ENCODE measurements around the gene CLRN2. TPM values are rescaled to one million over a fixed set of nuclear protein-coding genes. Genes with fewer than 3 reads are reported as not detected.
A peak's percentile ranks its signal among the peaks of the same experiment; 100 is the strongest.

The CLRN2 gene
- total RNA-seq, 1 experiment from 2014 or later = not detected

GRCh38 chr4:17480210-17480927 is 34.6 kb upstream of the CLRN2 start:
- Mint-ChIP-seq H3K36me3 (ENCODE audit: insufficient read depth, unreplicated experiment) (peaks cover 5% of the 10 kb centered on the region), H3K9me3 (ENCODE audit: unreplicated experiment) (no peaks in the 10 kb centered on the region), H3K4me1 (ENCODE audit: low read depth, unreplicated experiment) (no peaks in the 10 kb centered on the region), H3K4me3 (ENCODE audit: unreplicated experiment) (no peak overlapping the region), H3K27me3 (ENCODE audit: insufficient read depth, unreplicated experiment) (no peaks in the 10 kb centered on the region), H3K27ac (ENCODE audit: unreplicated experiment) (no peak overlapping the region)
- no peak overlapping the region for H3K4me3 ChIP-seq (ENCODE audit: low read depth, low read length)
- no peaks in the 10 kb centered on the region for H3K36me3 ChIP-seq (ENCODE audit: control insufficient read depth, insufficient read depth, low read length)
- no peak for DNase-seq
- no peaks in the 10 kb centered on the region for H3K27me3 ChIP-seq (replicated peaks; ENCODE audit: control insufficient read depth, insufficient read depth, low read length)
- CTCF ChIA-PET = interaction anchor here (1.9 kb wide), 1 partner anchor 8 kb away, joined by 8 read pairs; no protein-coding TSS in a partner anchor
- POLR2A ChIA-PET = interaction anchor here (0.6 kb wide), 1 partner anchor 111 kb away, joined by 12 read pairs; no protein-coding TSS in a partner anchor
- H3K9me3 ChIP-seq = no peaks in the 10 kb centered on the region
- intact Hi-C loops (cut with micrococcal nuclease; ENCODE audit: unreplicated experiment) = no loop called here
- no peak for TF ChIP-seq CTCF (IDR thresholded peaks at IDR 0.05; ENCODE audit: insufficient read depth in 1 of 2, low read depth in 1 of 2, low read length in 1 of 2, severe bottlenecking in 1 of 2, unreplicated experiment in 1 of 2)
- BruUV-seq (replicated peaks) = no TSS peak
- H3K4me1 ChIP-seq = peaks cover 13% of the 10 kb centered on the region

GRCh38 chr4:17480955-17481354 is 34.0 kb upstream of the CLRN2 start:
- CTCF ChIA-PET = interaction anchor here (1.9 kb wide), 1 partner anchor 9 kb away, joined by 8 read pairs; no protein-coding TSS in a partner anchor
- no peaks in the 10 kb centered on the region for H3K27me3 ChIP-seq (replicated peaks; ENCODE audit: control insufficient read depth, insufficient read depth, low read length)
- H3K9me3 ChIP-seq = no peaks in the 10 kb centered on the region
- TF ChIP-seq CTCF (IDR thresholded peaks at IDR 0.05; ENCODE audit: insufficient read depth in 1 of 2, low read depth in 1 of 2, low read length in 1 of 2, severe bottlenecking in 1 of 2, unreplicated experiment in 1 of 2) = no peak
- DNase-seq = peak in 1 of 2 experiments; percentile 16
- Mint-ChIP-seq H3K27ac (ENCODE audit: unreplicated experiment) (no peak overlapping the region), H3K27me3 (ENCODE audit: insufficient read depth, unreplicated experiment) (no peaks in the 10 kb centered on the region), H3K4me3 (ENCODE audit: unreplicated experiment) (no peak overlapping the region), H3K36me3 (ENCODE audit: insufficient read depth, unreplicated experiment) (peaks cover 7% of the 10 kb centered on the region), H3K4me1 (ENCODE audit: low read depth, unreplicated experiment) (no peaks in the 10 kb centered on the region), H3K9me3 (ENCODE audit: unreplicated experiment) (no peaks in the 10 kb centered on the region)
- POLR2A ChIA-PET = interaction anchor here (0.6 kb wide), 1 partner anchor 110 kb away, joined by 12 read pairs; no protein-coding TSS in a partner anchor
- peaks cover 13% of the 10 kb centered on the region for H3K4me1 ChIP-seq
- BruUV-seq (replicated peaks) = no TSS peak
- intact Hi-C loops (cut with micrococcal nuclease; ENCODE audit: unreplicated experiment) = no loop called here
- H3K36me3 ChIP-seq (ENCODE audit: control insufficient read depth, insufficient read depth, low read length) = no peaks in the 10 kb centered on the region
- H3K4me3 ChIP-seq (ENCODE audit: low read depth, low read length) = no peak overlapping the region

GRCh38 chr4:17482716-17483115 is 32.2 kb upstream of the CLRN2 start:
- no peak for TF ChIP-seq CTCF (IDR thresholded peaks at IDR 0.05; ENCODE audit: insufficient read depth in 1 of 2, low read depth in 1 of 2, low read length in 1 of 2, severe bottlenecking in 1 of 2, unreplicated experiment in 1 of 2)
- Histone ChIP-seq H3K4me3 (ENCODE audit: low read depth, low read length) (no peak overlapping the region), H3K36me3 (ENCODE audit: control insufficient read depth, insufficient read depth, low read length) (no peaks in the 10 kb centered on the region), H3K27me3 (replicated peaks; ENCODE audit: control insufficient read depth, insufficient read depth, low read length) (no peaks in the 10 kb centered on the region), H3K4me1 (peaks cover 13% of the 10 kb centered on the region), H3K9me3 (no peaks in the 10 kb centered on the region)
- Mint-ChIP-seq H3K4me1 (ENCODE audit: low read depth, unreplicated experiment) (no peaks in the 10 kb centered on the region), H3K4me3 (ENCODE audit: unreplicated experiment) (no peak overlapping the region), H3K27ac (ENCODE audit: unreplicated experiment) (no peak overlapping the region), H3K36me3 (ENCODE audit: insufficient read depth, unreplicated experiment) (peaks cover 15% of the 10 kb centered on the region), H3K27me3 (ENCODE audit: insufficient read depth, unreplicated experiment) (no peaks in the 10 kb centered on the region), H3K9me3 (ENCODE audit: unreplicated experiment) (no peaks in the 10 kb centered on the region)
- intact Hi-C loops (cut with micrococcal nuclease; ENCODE audit: unreplicated experiment) = no loop called here
- DNase-seq = no peak
- CTCF ChIA-PET = no interaction called here
- POLR2A ChIA-PET = no interaction called here
- no TSS peak for BruUV-seq (replicated peaks)

Measured in Caco-2 (cell line).